DMS79 treated with DMSO at 0.1 percent for 48 hours (cell line): Measurements from ENCODE around the gene MCC.
"Not testable (repeated sequence)": the region's sequence is repeated elsewhere in the genome, so short reads cannot be mapped to it uniquely, and the experiment has no call there.

Experiments used
- DNase-seq: peaks from one replicate; lab custom pipeline; 2025; lab: John Stamatoyannopoulos, UW

The MCC gene

GRCh38 chr5:113425909-113426308, 62.3 kb downstream of the MCC start:
- DNase-seq, result no peak

GRCh38 chr5:113421693-113422092, 66.6 kb downstream of the MCC start:
- no peak for DNase-seq

GRCh38 chr5:113405530-113405929, 82.7 kb downstream of the MCC start:
- no peak for DNase-seq

- DNase-seq, result no peak
Measured at GRCh38 chr5:113404269-113404668, 84.0 kb downstream of the MCC start.

- not testable (repeated sequence) for DNase-seq
Measured at GRCh38 chr5:113397986-113398385, 90.3 kb downstream of the MCC start.

GRCh38 chr5:113397046-113397445, 91.2 kb downstream of the MCC start:
- DNase-seq, result no peak

GRCh38 chr5:113394658-113395057, 93.6 kb downstream of the MCC start:
- no peak for DNase-seq

GRCh38 chr5:113390224-113390623, 98.0 kb downstream of the MCC start:
- DNase-seq, result no peak

- DNase-seq, result no peak
Measured at GRCh38 chr5:113389116-113389515, 99.1 kb downstream of the MCC start.

GRCh38 chr5:113387844-113388243, 100.4 kb downstream of the MCC start:
- DNase-seq, result no peak

GRCh38 chr5:113384782-113385285, 103.4 kb downstream of the MCC start:
- no peak for DNase-seq

GRCh38 chr5:113382731-113383130, 105.5 kb downstream of the MCC start:
- no peak for DNase-seq

GRCh38 chr5:113381791-113382190, 106.5 kb downstream of the MCC start:
- DNase-seq, result no peak

- DNase-seq, result no peak
Measured at GRCh38 chr5:113380807-113381326, 107.4 kb downstream of the MCC start.

GRCh38 chr5:113379936-113380806, 108.1 kb downstream of the MCC start:
- no peak for DNase-seq

- peak; percentile 31 for DNase-seq
Measured at GRCh38 chr5:113378959-113379541, 109.2 kb downstream of the MCC start.

- DNase-seq, result no peak
Measured at GRCh38 chr5:113378514-113378913, 109.7 kb downstream of the MCC start.

- no peak for DNase-seq
Measured at GRCh38 chr5:113378081-113378480, 110.2 kb downstream of the MCC start.

- no peak for DNase-seq
Measured at GRCh38 chr5:113376640-113377039, 111.6 kb downstream of the MCC start.

GRCh38 chr5:113375480-113376060, 112.7 kb downstream of the MCC start:
- no peak for DNase-seq

- DNase-seq, result no peak
Measured at GRCh38 chr5:113373426-113373825, 114.8 kb downstream of the MCC start.

- no peak for DNase-seq
Measured at GRCh38 chr5:113371721-113372196, 116.5 kb downstream of the MCC start.

- DNase-seq, result no peak
Measured at GRCh38 chr5:113367586-113367985, 120.7 kb downstream of the MCC start.
